GM10266 (cell line): ENCODE results near the gene ERVMER34-1.

Experiments used
- DNase-seq: peaks from one replicate; pipeline ENCODE4 v3.0.0; 2012; ENCODE audit errors: extremely low spot score
- TF ChIP-seq, protein P1 (sequence below): IDR thresholded peaks from 2 replicates; pipeline ENCODE4 v1.5.1; 2012; ENCODE audit warnings: mild to moderate bottlenecking, low read depth; ENCODE audit not compliant: control insufficient read depth, insufficient read depth; ENCODE audit errors: missing control alignments

Gene ERVMER34-1

GRCh38 chr4:52750819-52751486 is at the start of gene ERVMER34-1:
Gene ERVMER34-1, minus strand, starts transcription at chr4:52751425. Its CDS starts 5,905 bp downstream, at chr4:52745520.
- DNase-seq = no peak
- TF ChIP-seq, protein P1, sequence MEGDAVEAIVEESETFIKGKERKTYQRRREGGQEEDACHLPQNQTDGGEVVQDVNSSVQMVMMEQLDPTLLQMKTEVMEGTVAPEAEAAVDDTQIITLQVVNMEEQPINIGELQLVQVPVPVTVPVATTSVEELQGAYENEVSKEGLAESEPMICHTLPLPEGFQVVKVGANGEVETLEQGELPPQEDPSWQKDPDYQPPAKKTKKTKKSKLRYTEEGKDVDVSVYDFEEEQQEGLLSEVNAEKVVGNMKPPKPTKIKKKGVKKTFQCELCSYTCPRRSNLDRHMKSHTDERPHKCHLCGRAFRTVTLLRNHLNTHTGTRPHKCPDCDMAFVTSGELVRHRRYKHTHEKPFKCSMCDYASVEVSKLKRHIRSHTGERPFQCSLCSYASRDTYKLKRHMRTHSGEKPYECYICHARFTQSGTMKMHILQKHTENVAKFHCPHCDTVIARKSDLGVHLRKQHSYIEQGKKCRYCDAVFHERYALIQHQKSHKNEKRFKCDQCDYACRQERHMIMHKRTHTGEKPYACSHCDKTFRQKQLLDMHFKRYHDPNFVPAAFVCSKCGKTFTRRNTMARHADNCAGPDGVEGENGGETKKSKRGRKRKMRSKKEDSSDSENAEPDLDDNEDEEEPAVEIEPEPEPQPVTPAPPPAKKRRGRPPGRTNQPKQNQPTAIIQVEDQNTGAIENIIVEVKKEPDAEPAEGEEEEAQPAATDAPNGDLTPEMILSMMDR = no peak

GRCh38 chr4:52799813-52800212 is 48.6 kb upstream of the ERVMER34-1 start:
- no peak for DNase-seq
- TF ChIP-seq, protein P1 = no peak

- DNase-seq = no peak
These were observed 44.3 kb upstream of the ERVMER34-1 start for GRCh38 chr4:52795533-52795932.

DNA sequence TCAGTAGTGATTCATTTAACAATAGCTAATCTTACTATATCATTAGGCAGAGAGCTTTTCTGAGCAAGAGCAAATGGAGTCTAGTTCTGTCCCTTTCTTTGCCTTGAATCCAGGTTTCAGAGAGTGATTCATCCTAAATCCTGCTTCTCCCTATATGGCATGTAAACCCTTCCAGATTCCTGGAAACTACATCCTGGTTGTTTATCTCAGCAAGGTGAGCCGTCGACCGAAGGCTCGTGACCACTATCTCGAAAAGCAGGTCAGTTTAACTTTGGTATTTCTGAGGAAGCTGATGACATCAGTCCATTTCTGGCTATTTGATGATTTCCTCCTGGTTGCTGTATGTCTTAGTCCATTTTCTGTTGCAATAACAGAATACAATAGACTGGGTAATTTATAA is 40.7 kb upstream of the ERVMER34-1 start:
- DNase-seq = no peak
- TF ChIP-seq, protein P1 = no peak

More at GRCh38 chr4:52795533-52795932, 44.3 kb upstream of the ERVMER34-1 start:
- TF ChIP-seq, protein P1 = no peak

- TF ChIP-seq, protein P1 = no peak
- DNase-seq = no peak
These were observed 38.5 kb upstream of the ERVMER34-1 start for GRCh38 chr4:52789774-52790173.

DNA sequence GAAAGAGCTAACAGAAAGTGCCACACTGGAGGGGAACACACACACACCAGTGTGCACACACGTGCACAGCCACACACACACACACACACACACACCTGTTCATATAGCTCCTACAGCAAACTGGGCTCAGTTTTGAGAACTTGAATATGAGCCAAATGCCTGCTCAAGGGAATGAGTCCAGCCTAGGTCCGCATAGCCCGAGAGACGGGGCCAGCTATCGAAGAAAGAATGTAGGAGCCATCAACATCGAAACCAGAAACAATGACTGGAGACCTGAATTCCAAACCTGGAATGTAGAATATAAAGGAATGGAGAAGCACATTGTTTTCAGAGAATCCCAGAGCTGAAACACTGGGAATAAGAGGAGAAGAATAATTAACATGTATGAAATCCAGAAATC is 37.6 kb upstream of the ERVMER34-1 start:
- TF ChIP-seq, protein P1 = no peak
- DNase-seq = no peak

GRCh38 chr4:52783069-52783468 is 31.8 kb upstream of the ERVMER34-1 start:
- TF ChIP-seq, protein P1 = no peak
- no peak for DNase-seq
